HG02943 (cell line): ENCODE data around the gene EEF1AKMT1.

Experiments used
- ATAC-seq: cut with Tn5 transposase; IDR thresholded peaks from one replicate; pipeline ENCODE4 v1.9.1; 2021; ENCODE audit warnings: mild to moderate bottlenecking, low read depth, moderate library complexity; ENCODE audit not compliant: unreplicated experiment

EEF1AKMT1 gene

GRCh38 chr13:20721058-20721453 lies 52.7 kb downstream of the EEF1AKMT1 start:
- ATAC-seq, result no peak

GRCh38 chr13:20720499-20720898 lies 53.3 kb downstream of the EEF1AKMT1 start:
- no peak for ATAC-seq

- ATAC-seq, result no peak
Observed at GRCh38 chr13:20719783-20720182, 54.0 kb downstream of the EEF1AKMT1 start.

GRCh38 chr13:20718958-20719566 lies 54.7 kb downstream of the EEF1AKMT1 start:
- ATAC-seq, result no peak

- ATAC-seq, result no peak
Observed at GRCh38 chr13:20717581-20718542, 55.9 kb downstream of the EEF1AKMT1 start.

GRCh38 chr13:20716951-20717350 lies 56.8 kb downstream of the EEF1AKMT1 start:
- no peak for ATAC-seq

- ATAC-seq, result no peak
Observed at GRCh38 chr13:20715330-20715712, 58.4 kb downstream of the EEF1AKMT1 start.

GRCh38 chr13:20714563-20715329 lies 59.0 kb downstream of the EEF1AKMT1 start:
- ATAC-seq, result no peak

- no peak for ATAC-seq
Observed at GRCh38 chr13:20714161-20714560, 59.6 kb downstream of the EEF1AKMT1 start.

- no peak for ATAC-seq
Observed at GRCh38 chr13:20713751-20714150, 60.0 kb downstream of the EEF1AKMT1 start.

GRCh38 chr13:20713014-20713376 lies 60.8 kb downstream of the EEF1AKMT1 start:
- no peak for ATAC-seq

GRCh38 chr13:20711301-20712044 lies 62.3 kb downstream of the EEF1AKMT1 start:
- no peak for ATAC-seq

- no peak for ATAC-seq
Observed at GRCh38 chr13:20709782-20710181, 64.0 kb downstream of the EEF1AKMT1 start.

- ATAC-seq, result no peak
Observed at GRCh38 chr13:20709369-20709768, 64.4 kb downstream of the EEF1AKMT1 start.

GRCh38 chr13:20708216-20708615 lies 65.5 kb downstream of the EEF1AKMT1 start:
- ATAC-seq, result no peak

GRCh38 chr13:20706661-20707060 lies 67.1 kb downstream of the EEF1AKMT1 start:
- no peak for ATAC-seq

GRCh38 chr13:20704459-20705069 lies 69.2 kb downstream of the EEF1AKMT1 start:
- ATAC-seq, result no peak

GRCh38 chr13:20703780-20704458 lies 69.8 kb downstream of the EEF1AKMT1 start:
- ATAC-seq, result peak; percentile 81
